Peyer's patch (tissue), 4 donors: ENCODE results near the gene PAPOLG.

ENCODE experiments used
- CTCF ChIP-seq, 6 experiments: fragments of 450-650 bp in 4 of 6; fragments of 200-600 bp in 2 of 6; sonication (generic) in 1 of 6; IDR thresholded peaks; one replicate each; pipeline ENCODE4 v1.5.1; 2017 to 2019; ENCODE audit warnings: antibody characterized with exemption in 6 of 6, mild to moderate bottlenecking in 3 of 6, moderate library complexity in 1 of 6
- POLR2A ChIP-seq, 2 donors: fragments of 450-650 bp; IDR thresholded peaks; one replicate each; pipeline ENCODE4 v1.5.1; 2017; ENCODE audit warnings: antibody characterized with exemption in 2 of 2, mild to moderate bottlenecking in 2 of 2, moderate library complexity in 2 of 2

DNA sequence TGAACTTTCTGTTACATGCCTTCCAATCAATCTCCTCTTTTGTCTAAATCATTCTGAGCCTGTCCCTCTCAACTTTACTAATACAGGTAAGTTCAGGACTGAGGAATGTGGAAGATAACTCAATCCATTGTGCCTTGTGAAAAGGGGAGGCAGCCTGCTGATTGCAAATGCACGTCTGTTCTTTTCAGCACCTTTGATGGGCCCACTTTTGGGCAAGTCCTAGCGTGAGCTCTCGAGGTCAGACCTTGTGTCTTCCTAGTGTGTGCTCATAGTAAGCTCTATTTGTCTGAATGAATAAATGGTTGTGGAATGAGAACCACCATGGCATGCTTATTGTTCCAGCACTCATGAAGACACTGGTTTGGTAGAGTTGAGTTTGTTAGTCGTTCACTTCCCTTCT is 74.9 kb downstream of the PAPOLG start:
- TF ChIP-seq CTCF (IDR thresholded peaks at IDR 0.05): no peak
- no peak for TF ChIP-seq POLR2A (IDR thresholded peaks at IDR 0.05)
